ENCODE results near the gene DNAAF2.
A peak's percentile ranks its signal among the peaks of the same experiment; 100 is the strongest.

- TF ChIP-seq, protein P1, sequence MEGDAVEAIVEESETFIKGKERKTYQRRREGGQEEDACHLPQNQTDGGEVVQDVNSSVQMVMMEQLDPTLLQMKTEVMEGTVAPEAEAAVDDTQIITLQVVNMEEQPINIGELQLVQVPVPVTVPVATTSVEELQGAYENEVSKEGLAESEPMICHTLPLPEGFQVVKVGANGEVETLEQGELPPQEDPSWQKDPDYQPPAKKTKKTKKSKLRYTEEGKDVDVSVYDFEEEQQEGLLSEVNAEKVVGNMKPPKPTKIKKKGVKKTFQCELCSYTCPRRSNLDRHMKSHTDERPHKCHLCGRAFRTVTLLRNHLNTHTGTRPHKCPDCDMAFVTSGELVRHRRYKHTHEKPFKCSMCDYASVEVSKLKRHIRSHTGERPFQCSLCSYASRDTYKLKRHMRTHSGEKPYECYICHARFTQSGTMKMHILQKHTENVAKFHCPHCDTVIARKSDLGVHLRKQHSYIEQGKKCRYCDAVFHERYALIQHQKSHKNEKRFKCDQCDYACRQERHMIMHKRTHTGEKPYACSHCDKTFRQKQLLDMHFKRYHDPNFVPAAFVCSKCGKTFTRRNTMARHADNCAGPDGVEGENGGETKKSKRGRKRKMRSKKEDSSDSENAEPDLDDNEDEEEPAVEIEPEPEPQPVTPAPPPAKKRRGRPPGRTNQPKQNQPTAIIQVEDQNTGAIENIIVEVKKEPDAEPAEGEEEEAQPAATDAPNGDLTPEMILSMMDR (IDR thresholded peaks at IDR 0.05): no peak
- TF ChIP-seq POLR2A (IDR thresholded peaks at IDR 0.05) (peak in 3 of 4 donors; percentile 79 to 96 (median 95)), POLR2AphosphoS5 (IDR thresholded peaks at IDR 0.05) (peak; percentile 91 to 96), EP300 (IDR thresholded peaks at IDR 0.05) (peak in 1 of 4 donors; percentile 14)
These were observed 49.0 kb downstream of the DNAAF2 start, which contains the start of gene RPS29 for GRCh38 chr14:49585803-49586672.

All from upper lobe of left lung (tissue), 4 donors.